Motor neuron (in vitro differentiated cells): Measurements from ENCODE around the gene ENDOG. TPM values are rescaled to one million over a fixed set of nuclear protein-coding genes. Genes with fewer than 3 reads are reported as not detected.
"Not testable (repeated sequence)": the region's sequence is repeated elsewhere in the genome, so short reads cannot be mapped to it uniquely, and the experiment has no call there.

Source experiments
- ATAC-seq, 8 experiments: fragments of 200-7000 bp; cut with Tn5 transposase; replicated peaks in 6 of 8; 2 replicates each; pipeline ENCODE4 v1.8.0; 2021; ENCODE audit warnings: mild to moderate bottlenecking in 8 of 8, moderate library complexity in 8 of 8
- H3K27ac ChIP-seq, 2 donors: fragments of 250-450 bp; sonication (Bioruptor Pico); 2 replicates each; pipeline ENCODE4 v1.9.0; 2021; ENCODE audit warnings: antibody characterized with exemption in 2 of 2, mild to moderate bottlenecking in 2 of 2, moderate library complexity in 1 of 2
- H3K4me1 ChIP-seq, 2 donors: fragments of 250-450 bp; sonication (Bioruptor Pico); replicated peaks in 1 of 2; 2 replicates each; pipeline ENCODE4 v1.6.1; 2021; ENCODE audit warnings: antibody characterized with exemption in 2 of 2, mild to moderate bottlenecking in 2 of 2, moderate library complexity in 1 of 2
- H3K4me3 ChIP-seq, 5 donors: fragments of 250-450 bp; sonication (Bioruptor Pico); 2 replicates each; pipeline ENCODE4 v1.9.0; 2021; ENCODE audit warnings: antibody characterized with exemption in 5 of 5, mild to moderate bottlenecking in 5 of 5, moderate library complexity in 4 of 5
- WGBS, 10 experiments: fragments of 450-650 bp; shearing (Covaris generic); methylation state at CpG; one replicate each; pipeline ENCODE4 v1.0.0; 2022; 5-methylcytosine and 5-hydroxymethylcytosine counted together
- in situ Hi-C, 9 experiments: fragments of 400-800 bp; cut with MboI; loops; one replicate each; pipeline ENCODE4 v1.15.0; 2021; ENCODE audit warnings: low sequenced_read_pairs in 9 of 9, low pct_unique_long_range_greater_than_20kb in 2 of 9; ENCODE audit not compliant: unreplicated experiment in 9 of 9
- total RNA-seq, 8 experiments: library from RNA; unstranded; fragments of 300-600 nt; gene quantifications; 2 replicates each; pipeline versions ENCODE4 v1.2.3 to v1.2.4, GENCODE V29; 2022

The ENDOG gene
- total RNA-seq: 10 to 100 TPM in 7 of 8 experiments, 1 to 10 TPM in 1; 8.5 to 20.1 (median 16.7) TPM

DNA sequence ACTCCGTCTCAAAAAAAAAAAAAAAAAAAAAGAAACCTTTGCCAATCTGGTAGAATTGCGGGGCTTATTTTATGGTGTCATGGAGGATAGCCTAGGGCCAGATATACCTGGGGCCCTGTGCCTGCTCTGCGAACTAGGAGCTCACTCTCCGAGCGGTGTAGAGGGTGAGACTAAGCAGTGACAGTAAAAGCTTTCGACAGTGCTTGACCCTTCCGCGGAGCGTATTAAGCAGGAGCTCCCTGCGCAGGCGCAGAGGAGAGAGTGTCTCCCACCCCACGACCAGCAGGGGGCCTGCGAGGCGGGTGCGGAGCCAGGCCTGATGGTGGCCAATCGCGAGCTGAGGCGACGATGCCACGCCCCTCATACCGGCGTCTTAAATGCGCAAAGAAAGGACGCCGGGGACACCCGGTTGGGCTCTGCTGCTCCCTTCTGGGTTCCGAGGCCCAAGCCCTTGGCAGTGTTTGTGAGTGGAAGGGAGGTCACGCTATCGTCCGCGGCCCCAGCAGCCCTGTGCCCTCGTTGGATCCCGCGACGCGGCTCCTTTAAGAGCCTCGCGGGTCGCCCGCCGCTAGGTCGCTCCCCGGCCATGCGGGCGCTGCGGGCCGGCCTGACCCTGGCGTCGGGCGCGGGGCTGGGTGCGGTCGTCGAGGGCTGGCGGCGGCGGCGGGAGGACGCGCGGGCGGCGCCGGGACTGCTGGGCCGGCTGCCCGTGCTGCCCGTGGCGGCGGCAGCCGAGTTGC, at the start of gene ENDOG:
Gene ENDOG (plus strand): TSS at position 402 of the 740 bp plus-strand sequence. CDS start 185 bp downstream, at position 587.
- peak; percentile 84 to 92 (median 91) for ATAC-seq
- H3K4me1 ChIP-seq: peaks cover 7 to 9% of the 10 kb centered on the region in 2 donors
- H3K4me3 ChIP-seq: peak within 1 kb of the TSS; percentile 48 to 76 (median 72)
- 0 to 8% (median 0%) methylated on average over 1 to 14 of the region's 70 CpGs; no CpG with 5 or more reads in 3 of the 10 experiments for WGBS, 10 experiments
- H3K27ac ChIP-seq: peak within 1 kb of the TSS; percentile 11 to 76
- in situ Hi-C loops: no loop called here

DNA sequence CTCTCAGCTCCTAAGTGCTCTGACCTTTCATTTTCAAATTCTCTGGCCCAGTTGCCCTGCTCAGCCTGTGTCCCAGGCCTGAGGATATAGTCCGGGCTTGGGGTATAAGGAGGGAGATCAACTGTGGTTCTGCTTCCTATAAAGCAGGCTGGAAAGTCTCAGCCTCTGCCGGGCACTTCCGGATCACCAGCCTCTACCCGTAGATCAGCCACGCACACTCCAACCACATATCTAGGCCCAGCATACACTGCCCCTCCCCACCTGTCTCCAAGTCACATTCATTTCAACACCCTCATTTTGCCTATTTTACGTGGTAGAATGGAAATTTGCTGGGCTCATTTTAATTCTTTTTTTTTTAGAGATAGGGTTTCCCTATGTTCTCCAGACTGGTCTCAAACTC, 49.7 kb upstream of the ENDOG start:
- Histone ChIP-seq H3K4me1 (peaks cover 8 to 12% of the 10 kb centered on the region in 2 donors), H3K27ac (no peak overlapping the region), H3K4me3 (no peak overlapping the region)
- ATAC-seq: no peak
- in situ Hi-C loops: no loop called here
- WGBS, 10 experiments: 10 to 100% (median 86%) methylated on average over 1 to 2 of the region's 6 CpGs; no CpG with 5 or more reads in 5 of the 10 experiments

GRCh38 chr9:128770286-128771030, 47.8 kb upstream of the ENDOG start:
- no peak for ATAC-seq
- Histone ChIP-seq H3K4me1 (peaks cover 8 to 12% of the 10 kb centered on the region in 2 donors), H3K27ac (no peak overlapping the region), H3K4me3 (peak overlapping the region; percentile 60 to 92 (median 77))
- in situ Hi-C loops: no loop called here
- 54 to 94% (median 74%) methylated on average over 2 to 10 of the region's 11 CpGs; no CpG with 5 or more reads in 1 of the 10 experiments for WGBS, 10 experiments

GRCh38 chr9:128771094-128771721, 47.1 kb upstream of the ENDOG start:
- in situ Hi-C loops: no loop called here
- ATAC-seq: peak in 4 of 8 experiments; percentile 40 to 65 (median 54)
- H3K4me3 ChIP-seq: peak overlapping the region; percentile 60 to 92 (median 77)
- peaks cover 8 to 12% of the 10 kb centered on the region in 2 donors for H3K4me1 ChIP-seq
- peak overlapping the region; percentile 85 to 86 for H3K27ac ChIP-seq
- 0 to 20% (median 3%) methylated on average over 1 to 7 of the region's 28 CpGs; no CpG with 5 or more reads in 2 of the 10 experiments for WGBS, 10 experiments

DNA sequence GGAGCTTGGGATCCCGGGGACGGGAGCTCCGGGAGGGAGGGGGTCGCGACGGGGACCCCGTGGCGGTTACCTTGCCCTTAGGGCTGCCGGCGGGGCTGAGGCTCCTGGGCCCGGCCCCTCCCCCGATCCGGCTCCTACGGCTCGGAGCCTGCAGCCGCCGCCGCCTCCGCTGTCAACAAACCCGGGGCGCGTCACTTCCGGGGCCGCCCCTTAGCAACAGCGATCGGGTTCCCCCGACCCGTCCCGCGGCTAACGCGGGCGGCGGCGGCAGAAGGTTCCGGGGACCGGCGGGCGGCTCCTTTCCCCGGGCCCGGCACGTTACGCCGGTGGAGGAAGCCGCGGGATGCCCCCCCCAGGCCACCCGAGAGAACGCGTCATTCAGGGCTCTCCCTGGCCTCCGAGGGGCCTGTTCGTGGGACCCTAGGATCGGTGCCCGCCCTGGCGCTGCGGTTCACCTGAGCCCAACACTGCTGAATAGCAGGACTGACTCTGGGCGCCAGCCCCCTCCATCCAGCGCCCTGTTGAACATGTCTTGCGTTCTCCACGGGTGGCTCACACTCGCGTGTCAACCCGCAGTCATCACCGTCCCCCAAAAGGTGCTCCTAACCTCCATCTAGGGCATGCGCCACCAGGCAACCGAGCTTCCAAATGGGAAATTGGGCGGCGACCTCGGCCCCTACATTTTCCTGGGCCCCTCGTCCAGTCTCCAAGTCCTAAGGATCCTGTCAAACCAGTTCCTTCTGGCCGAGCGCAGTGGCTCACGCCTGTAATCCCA, 46.4 kb upstream of the ENDOG start, which contains the start of gene ZER1:
Gene ZER1 (minus strand): TSS at position 183 of the 775 bp plus-strand sequence. CDS start 16,362 bp downstream, outside the sequence.
- H3K27ac ChIP-seq: peak within 1 kb of the TSS; percentile 85 to 86
- in situ Hi-C loops: no loop called here
- H3K4me1 ChIP-seq: peaks cover 8 to 12% of the 10 kb centered on the region in 2 donors
- WGBS, 10 experiments: 0 to 22% (median 11%) methylated on average over 3 to 15 of the region's 72 CpGs; no CpG with 5 or more reads in 4 of the 10 experiments
- peak within 1 kb of the TSS; percentile 60 to 92 (median 77) for H3K4me3 ChIP-seq
- peak; percentile 94 to 97 (median 96) for ATAC-seq

DNA sequence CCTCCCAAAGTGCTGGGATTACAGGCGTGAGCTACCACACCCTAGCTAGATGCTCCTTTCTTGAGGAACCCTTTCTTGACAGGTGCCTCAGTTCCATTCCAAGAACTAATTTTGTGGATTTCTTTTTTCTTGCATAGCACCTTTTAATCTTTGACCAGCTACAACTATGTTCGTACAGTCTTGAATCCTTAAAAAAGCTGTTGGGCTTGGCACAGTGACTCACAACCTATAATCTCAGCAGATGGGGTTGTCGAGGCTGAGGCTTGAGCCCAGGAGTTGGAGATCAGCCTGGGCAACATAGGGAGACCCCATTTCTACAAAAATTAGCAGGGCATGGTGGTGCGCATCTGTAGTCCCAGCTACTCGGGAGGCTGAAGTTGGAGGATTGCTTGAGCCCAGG, 45.3 kb upstream of the ENDOG start:
- Histone ChIP-seq H3K4me3 (no peak overlapping the region), H3K27ac (peak overlapping the region in 1 of 2 donors; percentile 86), H3K4me1 (peaks cover 8 to 12% of the 10 kb centered on the region in 2 donors)
- ATAC-seq: no peak
- in situ Hi-C loops: no loop called here
- WGBS, 10 experiments: 76 to 100% (median 100%) methylated on average over 1 to 4 of the region's 5 CpGs; no CpG with 5 or more reads in 1 of the 10 experiments

GRCh38 chr9:128774804-128775203, 43.5 kb upstream of the ENDOG start:
- ATAC-seq: no peak
- H3K27ac ChIP-seq: no peak overlapping the region
- WGBS, 10 experiments: 7 to 100% (median 92%) methylated on average over 1 of the region's 1 CpG
- no peak overlapping the region for H3K4me3 ChIP-seq
- in situ Hi-C loops: no loop called here
- peaks cover 8 to 12% of the 10 kb centered on the region in 2 donors for H3K4me1 ChIP-seq

DNA sequence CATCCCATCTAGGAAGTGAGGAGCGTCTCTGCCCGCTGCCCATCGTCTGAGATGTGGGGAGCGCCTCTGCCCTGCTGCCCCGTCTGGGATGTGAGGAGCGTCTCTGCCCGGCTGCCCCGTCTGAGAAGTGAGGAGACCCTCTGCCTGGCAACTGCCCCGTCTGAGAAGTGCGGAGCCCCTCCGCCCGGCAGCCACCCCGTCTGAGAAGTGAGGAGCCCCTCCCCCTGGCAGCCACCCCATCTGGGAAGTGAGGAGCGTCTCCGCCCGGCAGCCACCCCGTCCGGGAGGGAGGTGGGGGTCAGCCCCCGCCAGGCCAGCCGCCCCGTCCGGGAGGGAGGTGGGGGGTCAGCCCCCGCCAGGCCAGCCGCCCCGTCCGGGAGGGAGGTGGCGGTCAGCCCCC, 38.2 kb upstream of the ENDOG start:
- in situ Hi-C loops, H3K4me3 ChIP-seq, H3K27ac ChIP-seq, ATAC-seq, H3K4me1 ChIP-seq: not testable (repeated sequence)
- WGBS, 10 experiments: no CpG with 5 or more reads among the region's 27 CpGs

GRCh38 chr9:128781187-128782070, 36.9 kb upstream of the ENDOG start:
- Histone ChIP-seq H3K4me1 (no peaks in the 10 kb centered on the region), H3K4me3 (no peak overlapping the region), H3K27ac (no peak overlapping the region)
- WGBS, 10 experiments: 50 to 83% (median 68%) methylated on average over 1 to 6 of the region's 7 CpGs
- in situ Hi-C loops: no loop called here
- no peak for ATAC-seq

- Histone ChIP-seq H3K4me3 (no peak overlapping the region), H3K4me1 (no peaks in the 10 kb centered on the region), H3K27ac (no peak overlapping the region)
- in situ Hi-C loops: no loop called here
- WGBS, 10 experiments: 78 to 100% (median 88%) methylated on average over 1 of the region's 1 CpG; no CpG with 5 or more reads in 4 of the 10 experiments
- ATAC-seq: no peak
Observed at GRCh38 chr9:128782669-128783068, 35.6 kb upstream of the ENDOG start.

DNA sequence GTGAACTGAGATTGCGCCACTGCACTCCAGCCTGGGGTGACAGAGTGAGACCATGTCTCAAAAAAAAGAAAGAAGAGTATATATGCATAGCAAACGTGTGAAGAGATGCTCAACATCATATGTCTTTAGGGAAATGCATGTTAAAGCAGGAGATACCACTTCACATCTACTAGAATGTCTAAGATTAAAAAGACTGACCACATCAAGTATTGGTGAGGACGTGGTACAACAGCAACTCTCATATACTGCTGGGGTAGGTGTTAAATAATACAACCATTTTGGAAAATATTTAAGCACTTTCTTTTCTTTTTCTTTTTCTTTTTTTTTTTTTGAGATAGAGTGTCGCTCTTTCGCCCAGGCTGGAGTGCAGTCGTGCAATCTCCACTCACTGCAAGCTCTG, 32.9 kb upstream of the ENDOG start:
- H3K4me3 ChIP-seq: no peak overlapping the region
- in situ Hi-C loops: no loop called here
- ATAC-seq: no peak
- peaks cover 5 to 6% of the 10 kb centered on the region in 2 donors for H3K4me1 ChIP-seq
- WGBS, 10 experiments: 70 to 100% (median 92%) methylated on average over 1 to 5 of the region's 6 CpGs; no CpG with 5 or more reads in 1 of the 10 experiments
- no peak overlapping the region for H3K27ac ChIP-seq
